SK-N-SH treated with all-trans-retinoic acid at 6 μM for 48 hours (cell line): ENCODE data around the gene ASTN1.

Source experiments
- ATAC-seq: fragments of 200-7000 bp; cut with Tn5 transposase; 3 replicates; pipeline ENCODE4 v1.9.1; 2020; ENCODE audit warnings: mild to moderate bottlenecking, moderate library complexity
- ARNTL ChIP-seq: fragments of 450-650 bp; formaldehyde crosslinking; IDR thresholded peaks from 2 replicates; pipeline ENCODE4 v1.5.0; 2020; ENCODE audit warnings: low read depth, mild to moderate bottlenecking, moderate library complexity, borderline replicate concordance
- BACH2 ChIP-seq: fragments of 250-450 bp; sonication (Bioruptor Pico); IDR thresholded peaks from 2 replicates; pipeline ENCODE4 v1.9.0; 2021; ENCODE audit warnings: mild to moderate bottlenecking, borderline replicate concordance
- CREB5 ChIP-seq: fragments of 250-450 bp; sonication (Bioruptor Pico); IDR thresholded peaks from 2 replicates; pipeline ENCODE4 v1.5.1; 2020; ENCODE audit warnings: low read depth, mild to moderate bottlenecking, moderate library complexity
- CSDC2 ChIP-seq: fragments of 250-450 bp; sonication (Bioruptor Pico); IDR thresholded peaks from 2 replicates; pipeline ENCODE4 v1.5.0; 2020; ENCODE audit warnings: mild to moderate bottlenecking, moderate library complexity
- GLIS3 ChIP-seq: fragments of 250-450 bp; sonication (Bioruptor Pico); IDR thresholded peaks from 2 replicates; pipeline ENCODE4 v1.5.0; 2020; ENCODE audit warnings: mild to moderate bottlenecking, moderate library complexity
- ISL1 ChIP-seq: fragments of 250-450 bp; sonication (Bioruptor Pico); IDR thresholded peaks from 2 replicates; pipeline ENCODE4 v2.1.2; 2022; ENCODE audit warnings: mild to moderate bottlenecking, moderate library complexity
- OSR1 ChIP-seq: fragments of 250-450 bp; sonication (Bioruptor Pico); IDR thresholded peaks from 2 replicates; pipeline ENCODE4 v1.8.0; 2022; ENCODE audit warnings: moderate library complexity, mild to moderate bottlenecking, inconsistent platforms
- POU6F1 ChIP-seq: fragments of 250-450 bp; sonication (Bioruptor Pico); IDR thresholded peaks from 2 replicates; pipeline ENCODE4 v1.8.0; 2021; ENCODE audit warnings: low read depth, mild to moderate bottlenecking, moderate library complexity, borderline replicate concordance
- PPARA ChIP-seq: fragments of 250-450 bp; sonication (Bioruptor Pico); IDR thresholded peaks from 2 replicates; pipeline ENCODE4 v1.5.0; 2020; ENCODE audit warnings: mild to moderate bottlenecking, borderline replicate concordance
- RARB ChIP-seq: fragments of 250-450 bp; sonication (Bioruptor Pico); IDR thresholded peaks from 2 replicates; pipeline ENCODE4 v1.8.0; 2021; ENCODE audit warnings: mild to moderate bottlenecking, moderate library complexity
- SNAI2 ChIP-seq: fragments of 250-450 bp; sonication (Bioruptor Pico); IDR thresholded peaks from 2 replicates; pipeline ENCODE4 v1.5.0; 2020; ENCODE audit warnings: mild to moderate bottlenecking, moderate library complexity
- TCF4 ChIP-seq: fragments of 250-450 bp; sonication (Bioruptor Pico); IDR thresholded peaks from 2 replicates; pipeline ENCODE4 v1.8.0; 2021; ENCODE audit warnings: mild to moderate bottlenecking, moderate library complexity, borderline replicate concordance
- TOX ChIP-seq: fragments of 250-450 bp; sonication (Bioruptor Pico); IDR thresholded peaks from 2 replicates; pipeline ENCODE4 v1.8.0; 2021; ENCODE audit warnings: mild to moderate bottlenecking, moderate library complexity, borderline replicate concordance
- ZC3H10 ChIP-seq: fragments of 250-450 bp; sonication (Bioruptor Pico); IDR thresholded peaks from 2 replicates; pipeline ENCODE4 v1.5.1; 2021; ENCODE audit warnings: mild to moderate bottlenecking, moderate library complexity
- ZFP3 ChIP-seq: fragments of 250-450 bp; sonication (Bioruptor Pico); IDR thresholded peaks from 2 replicates; pipeline ENCODE4 v1.5.0; 2020; ENCODE audit warnings: mild to moderate bottlenecking, moderate library complexity
- ZFP30 ChIP-seq: fragments of 450-650 bp; formaldehyde crosslinking; IDR thresholded peaks from 2 replicates; pipeline ENCODE4 v1.5.0; 2022; ENCODE audit warnings: mild to moderate bottlenecking, moderate library complexity
- ZNF565 ChIP-seq: fragments of 450-650 bp; formaldehyde crosslinking; conservative IDR thresholded peaks from 2 replicates; pipeline ENCODE4 v1.5.0; 2020; ENCODE audit warnings: low read depth, mild to moderate bottlenecking, moderate library complexity
- ZNF70 ChIP-seq: fragments of 450-650 bp; formaldehyde crosslinking; IDR thresholded peaks from 2 replicates; pipeline ENCODE4 v1.5.0; 2020; ENCODE audit warnings: mild to moderate bottlenecking, moderate library complexity
- ZNF8 ChIP-seq: fragments of 450-650 bp; formaldehyde crosslinking; IDR thresholded peaks from 2 replicates; pipeline ENCODE4 v1.5.0; 2020; ENCODE audit warnings: mild to moderate bottlenecking, moderate library complexity
- TF ChIP-seq, protein P1 (sequence below): fragments of 250-450 bp; sonication (Bioruptor Pico); IDR thresholded peaks from 2 replicates; pipeline ENCODE4 v1.5.1; 2021; ENCODE audit warnings: mild to moderate bottlenecking, moderate library complexity
- TF ChIP-seq, protein P2 (sequence below): fragments of 250-450 bp; sonication (Bioruptor Pico); IDR thresholded peaks from 2 replicates; pipeline ENCODE4 v1.8.0; 2020; ENCODE audit warnings: mild to moderate bottlenecking, moderate library complexity, borderline replicate concordance
- TF ChIP-seq, protein P3 (sequence below): fragments of 250-450 bp; sonication (Bioruptor Pico); IDR thresholded peaks from 2 replicates; pipeline ENCODE4 v1.5.0; 2020; ENCODE audit warnings: mild to moderate bottlenecking, moderate library complexity

ASTN1 gene

DNA sequence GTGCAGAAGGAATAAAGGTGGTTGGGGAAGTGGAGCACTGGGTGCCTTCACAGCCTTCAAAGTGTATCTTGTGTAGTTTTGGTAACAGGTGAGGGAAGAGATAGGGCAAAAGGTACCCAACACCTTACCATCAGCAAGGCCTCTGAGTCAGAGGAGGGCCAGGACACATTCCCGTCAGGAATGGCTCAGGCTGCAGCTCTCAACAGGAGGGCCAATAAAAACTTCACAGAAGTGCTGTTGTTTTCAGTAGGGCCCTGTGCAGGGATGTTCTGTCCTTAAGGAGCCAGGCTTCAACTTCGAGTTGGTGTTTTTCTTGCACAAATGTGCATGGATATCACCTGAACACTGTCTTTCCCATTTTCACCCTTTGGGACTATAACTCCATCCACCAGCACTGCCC, 333.4 kb downstream of the ASTN1 start:
- no peak for ATAC-seq
- no peak for TF ChIP-seq TCF4
- TF ChIP-seq, protein P1, sequence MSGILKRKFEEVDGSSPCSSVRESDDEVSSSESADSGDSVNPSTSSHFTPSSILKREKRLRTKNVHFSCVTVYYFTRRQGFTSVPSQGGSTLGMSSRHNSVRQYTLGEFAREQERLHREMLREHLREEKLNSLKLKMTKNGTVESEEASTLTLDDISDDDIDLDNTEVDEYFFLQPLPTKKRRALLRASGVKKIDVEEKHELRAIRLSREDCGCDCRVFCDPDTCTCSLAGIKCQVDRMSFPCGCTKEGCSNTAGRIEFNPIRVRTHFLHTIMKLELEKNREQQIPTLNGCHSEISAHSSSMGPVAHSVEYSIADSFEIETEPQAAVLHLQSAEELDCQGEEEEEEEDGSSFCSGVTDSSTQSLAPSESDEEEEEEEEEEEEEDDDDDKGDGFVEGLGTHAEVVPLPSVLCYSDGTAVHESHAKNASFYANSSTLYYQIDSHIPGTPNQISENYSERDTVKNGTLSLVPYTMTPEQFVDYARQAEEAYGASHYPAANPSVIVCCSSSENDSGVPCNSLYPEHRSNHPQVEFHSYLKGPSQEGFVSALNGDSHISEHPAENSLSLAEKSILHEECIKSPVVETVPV (CRISPR knock-in tag), result no peak
- no peak for TF ChIP-seq CSDC2 (CRISPR knock-in tag)
- TF ChIP-seq BACH2 (CRISPR knock-in tag), result no peak
- TF ChIP-seq, protein P2, sequence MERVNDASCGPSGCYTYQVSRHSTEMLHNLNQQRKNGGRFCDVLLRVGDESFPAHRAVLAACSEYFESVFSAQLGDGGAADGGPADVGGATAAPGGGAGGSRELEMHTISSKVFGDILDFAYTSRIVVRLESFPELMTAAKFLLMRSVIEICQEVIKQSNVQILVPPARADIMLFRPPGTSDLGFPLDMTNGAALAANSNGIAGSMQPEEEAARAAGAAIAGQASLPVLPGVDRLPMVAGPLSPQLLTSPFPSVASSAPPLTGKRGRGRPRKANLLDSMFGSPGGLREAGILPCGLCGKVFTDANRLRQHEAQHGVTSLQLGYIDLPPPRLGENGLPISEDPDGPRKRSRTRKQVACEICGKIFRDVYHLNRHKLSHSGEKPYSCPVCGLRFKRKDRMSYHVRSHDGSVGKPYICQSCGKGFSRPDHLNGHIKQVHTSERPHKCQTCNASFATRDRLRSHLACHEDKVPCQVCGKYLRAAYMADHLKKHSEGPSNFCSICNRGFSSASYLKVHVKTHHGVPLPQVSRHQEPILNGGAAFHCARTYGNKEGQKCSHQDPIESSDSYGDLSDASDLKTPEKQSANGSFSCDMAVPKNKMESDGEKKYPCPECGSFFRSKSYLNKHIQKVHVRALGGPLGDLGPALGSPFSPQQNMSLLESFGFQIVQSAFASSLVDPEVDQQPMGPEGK (CRISPR knock-in tag), result no peak
- TF ChIP-seq POU6F1 (CRISPR knock-in tag), result no peak
- TF ChIP-seq ZC3H10 (CRISPR knock-in tag), result no peak
- TF ChIP-seq ZNF565 (CRISPR knock-in tag), result no peak
- TF ChIP-seq ARNTL (CRISPR knock-in tag), result no peak
- no peak for TF ChIP-seq GLIS3

DNA sequence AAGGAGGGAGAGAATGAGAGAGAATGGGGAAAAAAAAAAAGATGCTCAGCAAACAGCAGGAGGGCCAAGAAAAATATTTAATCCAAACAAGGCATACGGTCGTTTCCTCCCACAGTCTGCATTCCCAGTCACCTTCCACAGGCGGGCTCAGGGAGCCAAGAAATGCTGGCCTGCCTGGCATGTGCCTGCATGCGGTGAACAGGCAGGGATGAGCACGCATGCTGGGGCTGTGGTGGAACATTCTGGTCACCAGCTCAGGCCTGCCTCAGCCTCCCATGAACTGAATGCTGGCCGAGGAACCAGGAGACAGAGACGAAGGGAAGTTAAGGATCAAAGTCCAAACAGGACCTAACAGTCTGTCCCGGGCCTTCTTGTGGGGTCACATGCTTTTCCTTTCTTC, 335.3 kb downstream of the ASTN1 start:
- no peak for ATAC-seq
- TF ChIP-seq GLIS3 (no peak), OSR1 (no peak), BACH2 (CRISPR knock-in tag) (no peak), TOX (CRISPR knock-in tag) (no peak), PPARA (no peak), SNAI2 (CRISPR knock-in tag) (no peak), CREB5 (CRISPR knock-in tag) (no peak), RARB (no peak), ZFP3 (CRISPR knock-in tag) (no peak), ZNF70 (CRISPR knock-in tag) (no peak), ZNF8 (CRISPR knock-in tag) (no peak), ARNTL (CRISPR knock-in tag) (no peak), ISL1 (CRISPR knock-in tag) (no peak), ZNF565 (CRISPR knock-in tag) (no peak), ZFP30 (CRISPR knock-in tag) (no peak)
- TF ChIP-seq, protein P1 (CRISPR knock-in tag), result no peak
- TF ChIP-seq, protein P3, sequence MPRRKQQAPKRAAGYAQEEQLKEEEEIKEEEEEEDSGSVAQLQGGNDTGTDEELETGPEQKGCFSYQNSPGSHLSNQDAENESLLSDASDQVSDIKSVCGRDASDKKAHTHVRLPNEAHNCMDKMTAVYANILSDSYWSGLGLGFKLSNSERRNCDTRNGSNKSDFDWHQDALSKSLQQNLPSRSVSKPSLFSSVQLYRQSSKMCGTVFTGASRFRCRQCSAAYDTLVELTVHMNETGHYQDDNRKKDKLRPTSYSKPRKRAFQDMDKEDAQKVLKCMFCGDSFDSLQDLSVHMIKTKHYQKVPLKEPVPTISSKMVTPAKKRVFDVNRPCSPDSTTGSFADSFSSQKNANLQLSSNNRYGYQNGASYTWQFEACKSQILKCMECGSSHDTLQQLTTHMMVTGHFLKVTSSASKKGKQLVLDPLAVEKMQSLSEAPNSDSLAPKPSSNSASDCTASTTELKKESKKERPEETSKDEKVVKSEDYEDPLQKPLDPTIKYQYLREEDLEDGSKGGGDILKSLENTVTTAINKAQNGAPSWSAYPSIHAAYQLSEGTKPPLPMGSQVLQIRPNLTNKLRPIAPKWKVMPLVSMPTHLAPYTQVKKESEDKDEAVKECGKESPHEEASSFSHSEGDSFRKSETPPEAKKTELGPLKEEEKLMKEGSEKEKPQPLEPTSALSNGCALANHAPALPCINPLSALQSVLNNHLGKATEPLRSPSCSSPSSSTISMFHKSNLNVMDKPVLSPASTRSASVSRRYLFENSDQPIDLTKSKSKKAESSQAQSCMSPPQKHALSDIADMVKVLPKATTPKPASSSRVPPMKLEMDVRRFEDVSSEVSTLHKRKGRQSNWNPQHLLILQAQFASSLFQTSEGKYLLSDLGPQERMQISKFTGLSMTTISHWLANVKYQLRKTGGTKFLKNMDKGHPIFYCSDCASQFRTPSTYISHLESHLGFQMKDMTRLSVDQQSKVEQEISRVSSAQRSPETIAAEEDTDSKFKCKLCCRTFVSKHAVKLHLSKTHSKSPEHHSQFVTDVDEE, result no peak
- TF ChIP-seq, all 23 proteins: peak for 0
